HepG2 (cell line): ENCODE measurements around the gene FNBP1L.

Experiments
- CC2D1A ChIP-seq: sonication (generic); formaldehyde crosslinking; IDR thresholded peaks from 2 replicates; pipeline ENCODE4 v1.8.1; 2023; ENCODE audit warnings: mild to moderate bottlenecking, missing genetic modification reagents
- ELF4 ChIP-seq: sonication (generic); formaldehyde crosslinking; IDR thresholded peaks from 2 replicates; pipeline ENCODE4 v1.5.0; 2020; ENCODE audit warnings: missing genetic modification reagents, mild to moderate bottlenecking, moderate library complexity, borderline replicate concordance
- ERF ChIP-seq: IDR thresholded peaks from 2 replicates; pipeline ENCODE4 v1.6.1; 2018; ENCODE audit warnings: missing biosample characterization, missing genetic modification reagents
- HNF4G ChIP-seq, 2 experiments: sonication (generic) in 1 of 2; formaldehyde crosslinking in 1 of 2; IDR thresholded peaks; 2 replicates each; pipeline versions ENCODE4 v1.4.0 to v1.6.1; 2011 to 2020; ENCODE audit warnings: borderline replicate concordance in 2 of 2, low read depth in 2 of 2, mild to moderate bottlenecking in 2 of 2, low read length in 1 of 2, missing genetic modification reagents in 1 of 2, moderate library complexity in 1 of 2
- NFATC3 ChIP-seq: sonication (generic); formaldehyde crosslinking; IDR thresholded peaks from 2 replicates; pipeline ENCODE4 v1.5.1; 2020; ENCODE audit warnings: mild to moderate bottlenecking, missing genetic modification reagents
- RFX5 ChIP-seq: IDR thresholded peaks from 2 replicates; pipeline ENCODE4 v1.6.1; 2011; ENCODE audit warnings: low read depth, low read length, improper control_type of control experiment
- ZMYM3 ChIP-seq: sonication (generic); formaldehyde crosslinking; IDR thresholded peaks from 2 replicates; pipeline ENCODE4 v1.5.1; 2020; ENCODE audit warnings: mild to moderate bottlenecking, missing genetic modification reagents
- ZNF207 ChIP-seq: fragments of 450-650 bp; IDR thresholded peaks from 2 replicates; pipeline ENCODE4 v1.6.1; 2016; ENCODE audit warnings: antibody characterized with exemption, borderline replicate concordance
- TF ChIP-seq, protein P1 (sequence below): sonication (generic); formaldehyde crosslinking; IDR thresholded peaks from 2 replicates; pipeline ENCODE4 v1.5.0; 2020; ENCODE audit warnings: mild to moderate bottlenecking, missing genetic modification reagents, moderate library complexity

DNA sequence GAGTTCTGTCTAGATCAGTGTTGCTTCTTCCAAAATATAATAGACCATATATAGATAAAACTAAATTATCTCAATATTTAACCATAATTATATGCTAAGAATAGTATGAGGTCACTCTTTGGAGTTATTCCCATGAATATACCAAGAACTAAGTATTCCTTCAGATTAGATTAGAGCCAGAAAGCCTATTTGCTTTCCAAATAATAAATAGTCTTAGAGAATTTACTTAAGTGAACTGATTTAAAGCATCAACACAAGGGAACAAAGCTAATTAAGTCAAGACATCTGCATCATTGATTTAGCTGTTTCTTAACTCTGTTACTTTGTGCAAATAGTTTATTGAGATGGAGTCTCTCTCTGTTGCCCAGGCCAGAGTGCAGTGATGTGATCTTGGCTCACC, 35.7 kb downstream of the FNBP1L start:
- TF ChIP-seq NFATC3 (CRISPR knock-in tag) (no peak), ZMYM3 (CRISPR knock-in tag) (no peak), ZNF207 (no peak), ERF (CRISPR knock-in tag) (no peak), HNF4G (IDR thresholded peaks at IDR 0.05; ENCODE audit: borderline replicate concordance, low read depth, low read length) (no peak), HNF4G (CRISPR knock-in tag; IDR thresholded peaks at IDR 0.05; ENCODE audit: borderline replicate concordance, low read depth) (no peak), CC2D1A (no peak), ELF4 (CRISPR knock-in tag) (no peak), RFX5 (no peak)
- TF ChIP-seq, protein P1, sequence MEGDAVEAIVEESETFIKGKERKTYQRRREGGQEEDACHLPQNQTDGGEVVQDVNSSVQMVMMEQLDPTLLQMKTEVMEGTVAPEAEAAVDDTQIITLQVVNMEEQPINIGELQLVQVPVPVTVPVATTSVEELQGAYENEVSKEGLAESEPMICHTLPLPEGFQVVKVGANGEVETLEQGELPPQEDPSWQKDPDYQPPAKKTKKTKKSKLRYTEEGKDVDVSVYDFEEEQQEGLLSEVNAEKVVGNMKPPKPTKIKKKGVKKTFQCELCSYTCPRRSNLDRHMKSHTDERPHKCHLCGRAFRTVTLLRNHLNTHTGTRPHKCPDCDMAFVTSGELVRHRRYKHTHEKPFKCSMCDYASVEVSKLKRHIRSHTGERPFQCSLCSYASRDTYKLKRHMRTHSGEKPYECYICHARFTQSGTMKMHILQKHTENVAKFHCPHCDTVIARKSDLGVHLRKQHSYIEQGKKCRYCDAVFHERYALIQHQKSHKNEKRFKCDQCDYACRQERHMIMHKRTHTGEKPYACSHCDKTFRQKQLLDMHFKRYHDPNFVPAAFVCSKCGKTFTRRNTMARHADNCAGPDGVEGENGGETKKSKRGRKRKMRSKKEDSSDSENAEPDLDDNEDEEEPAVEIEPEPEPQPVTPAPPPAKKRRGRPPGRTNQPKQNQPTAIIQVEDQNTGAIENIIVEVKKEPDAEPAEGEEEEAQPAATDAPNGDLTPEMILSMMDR (CRISPR knock-in tag), result no peak
